Measurements from ENCODE around the gene ZEB2.

Gene ZEB2

DNA sequence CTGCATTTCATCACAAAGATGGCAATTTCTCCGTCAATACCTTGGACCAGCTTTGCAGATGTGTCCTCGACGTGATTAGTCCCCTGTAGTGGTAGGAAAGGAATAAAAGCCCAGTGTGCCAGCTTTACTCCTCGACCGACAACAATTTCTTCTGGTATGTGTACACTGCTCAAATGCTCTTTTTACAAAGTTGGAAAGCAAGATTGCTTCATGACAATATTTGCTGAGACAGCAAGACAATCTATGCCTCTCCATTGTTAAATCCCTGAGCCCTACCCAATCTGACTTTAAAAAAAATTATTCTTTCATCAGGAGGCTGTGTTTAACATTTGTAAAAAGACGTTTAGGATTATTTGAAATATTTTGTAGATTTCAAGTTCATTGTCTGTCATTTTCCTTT is 27.6 kb upstream of the ZEB2 start:
- H3F3A ChIP-seq (ENCODE audit: low read depth): no peaks in the 10 kb centered on the region
- H3K27me3 ChIP-seq (ENCODE audit: insufficient read depth, low read length, poor library complexity, severe bottlenecking): no peaks in the 10 kb centered on the region
- H3K36me3 ChIP-seq (ENCODE audit: insufficient read depth, low read length): no peaks in the 10 kb centered on the region
- H3K79me2 ChIP-seq (ENCODE audit: insufficient read depth, low read length): no peaks in the 10 kb centered on the region
- H3K9me2 ChIP-seq (replicated peaks; ENCODE audit: low read depth, low read length): no peaks in the 10 kb centered on the region
- no peak overlapping the region for H3K9ac ChIP-seq (ENCODE audit: low read depth, low read length, poor library complexity, severe bottlenecking)
- no peaks in the 10 kb centered on the region for H3K9me3 ChIP-seq (ENCODE audit: insufficient read depth, low read depth, low read length)
- no peak overlapping the region for H3K4me3 ChIP-seq (ENCODE audit: low read length, poor library complexity, severe bottlenecking)
- H3K4me2 ChIP-seq (ENCODE audit: low read depth, low read length, poor library complexity, severe bottlenecking): no peak overlapping the region
- H3K4me1 ChIP-seq (ENCODE audit: insufficient read depth, low read length, poor library complexity, severe bottlenecking): peaks cover 22% of the 10 kb centered on the region
- TF ChIP-seq EZH2phosphoT487 (IDR thresholded peaks at IDR 0.05; ENCODE audit: borderline replicate concordance): no peak
- TF ChIP-seq, protein P1, sequence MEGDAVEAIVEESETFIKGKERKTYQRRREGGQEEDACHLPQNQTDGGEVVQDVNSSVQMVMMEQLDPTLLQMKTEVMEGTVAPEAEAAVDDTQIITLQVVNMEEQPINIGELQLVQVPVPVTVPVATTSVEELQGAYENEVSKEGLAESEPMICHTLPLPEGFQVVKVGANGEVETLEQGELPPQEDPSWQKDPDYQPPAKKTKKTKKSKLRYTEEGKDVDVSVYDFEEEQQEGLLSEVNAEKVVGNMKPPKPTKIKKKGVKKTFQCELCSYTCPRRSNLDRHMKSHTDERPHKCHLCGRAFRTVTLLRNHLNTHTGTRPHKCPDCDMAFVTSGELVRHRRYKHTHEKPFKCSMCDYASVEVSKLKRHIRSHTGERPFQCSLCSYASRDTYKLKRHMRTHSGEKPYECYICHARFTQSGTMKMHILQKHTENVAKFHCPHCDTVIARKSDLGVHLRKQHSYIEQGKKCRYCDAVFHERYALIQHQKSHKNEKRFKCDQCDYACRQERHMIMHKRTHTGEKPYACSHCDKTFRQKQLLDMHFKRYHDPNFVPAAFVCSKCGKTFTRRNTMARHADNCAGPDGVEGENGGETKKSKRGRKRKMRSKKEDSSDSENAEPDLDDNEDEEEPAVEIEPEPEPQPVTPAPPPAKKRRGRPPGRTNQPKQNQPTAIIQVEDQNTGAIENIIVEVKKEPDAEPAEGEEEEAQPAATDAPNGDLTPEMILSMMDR (conservative IDR thresholded peaks at IDR 0.05; ENCODE audit: low read length): no peak
- H2AFZ ChIP-seq (ENCODE audit: low read length): peak overlapping the region; percentile 2; the same call in 1 of the 2 replicates
- no peaks in the 10 kb centered on the region for H4K20me1 ChIP-seq (ENCODE audit: insufficient read depth, low read length, poor library complexity, severe bottlenecking)

DNA sequence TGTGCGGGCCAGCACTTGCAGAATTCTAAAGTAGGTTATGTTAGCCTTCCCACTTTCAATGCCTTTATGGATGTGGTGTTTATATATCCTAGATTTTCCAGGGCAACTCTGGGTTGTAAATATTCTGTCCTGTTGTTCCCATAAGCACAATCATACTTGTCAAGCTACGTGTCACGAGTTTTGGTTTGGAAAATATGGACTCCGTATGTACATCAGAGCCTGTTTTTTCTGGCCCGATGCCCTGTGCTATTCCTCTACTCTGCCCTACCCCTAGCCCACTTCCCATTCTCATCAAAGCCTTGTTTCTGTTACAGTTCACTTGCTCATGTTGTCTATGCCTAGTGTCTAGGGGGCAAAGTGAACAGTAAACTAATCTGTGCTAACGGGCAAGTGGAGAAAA is 27.0 kb upstream of the ZEB2 start:
- Histone ChIP-seq H3K79me2 (ENCODE audit: insufficient read depth, low read length) (no peaks in the 10 kb centered on the region), H3K4me3 (ENCODE audit: low read length, poor library complexity, severe bottlenecking) (no peak overlapping the region), H3K9ac (ENCODE audit: low read depth, low read length, poor library complexity, severe bottlenecking) (no peak overlapping the region), H3K4me1 (ENCODE audit: insufficient read depth, low read length, poor library complexity, severe bottlenecking) (peaks cover 22% of the 10 kb centered on the region), H3K4me2 (ENCODE audit: low read depth, low read length, poor library complexity, severe bottlenecking) (no peak overlapping the region), H3F3A (ENCODE audit: low read depth) (no peaks in the 10 kb centered on the region), H2AFZ (ENCODE audit: low read length) (peak overlapping the region; percentile 2; the same call in 1 of the 2 replicates), H3K9me2 (replicated peaks; ENCODE audit: low read depth, low read length) (no peaks in the 10 kb centered on the region), H3K36me3 (ENCODE audit: insufficient read depth, low read length) (no peaks in the 10 kb centered on the region), H3K9me3 (ENCODE audit: insufficient read depth, low read depth, low read length) (no peaks in the 10 kb centered on the region), H4K20me1 (ENCODE audit: insufficient read depth, low read length, poor library complexity, severe bottlenecking) (no peaks in the 10 kb centered on the region), H3K27me3 (ENCODE audit: insufficient read depth, low read length, poor library complexity, severe bottlenecking) (no peaks in the 10 kb centered on the region)
- no peak for TF ChIP-seq EZH2phosphoT487 (IDR thresholded peaks at IDR 0.05; ENCODE audit: borderline replicate concordance)
- TF ChIP-seq, protein P1 (conservative IDR thresholded peaks at IDR 0.05; ENCODE audit: low read length): no peak

- Histone ChIP-seq H2AFZ (ENCODE audit: low read length) (no peak overlapping the region), H3F3A (ENCODE audit: low read depth) (no peaks in the 10 kb centered on the region), H3K4me2 (ENCODE audit: low read depth, low read length, poor library complexity, severe bottlenecking) (no peak overlapping the region), H3K9me2 (replicated peaks; ENCODE audit: low read depth, low read length) (no peaks in the 10 kb centered on the region), H3K4me1 (ENCODE audit: insufficient read depth, low read length, poor library complexity, severe bottlenecking) (peaks cover 22% of the 10 kb centered on the region), H3K79me2 (ENCODE audit: insufficient read depth, low read length) (no peaks in the 10 kb centered on the region), H3K9me3 (ENCODE audit: insufficient read depth, low read depth, low read length) (no peaks in the 10 kb centered on the region), H3K36me3 (ENCODE audit: insufficient read depth, low read length) (no peaks in the 10 kb centered on the region), H4K20me1 (ENCODE audit: insufficient read depth, low read length, poor library complexity, severe bottlenecking) (no peaks in the 10 kb centered on the region), H3K4me3 (ENCODE audit: low read length, poor library complexity, severe bottlenecking) (no peak overlapping the region), H3K27me3 (ENCODE audit: insufficient read depth, low read length, poor library complexity, severe bottlenecking) (no peaks in the 10 kb centered on the region), H3K9ac (ENCODE audit: low read depth, low read length, poor library complexity, severe bottlenecking) (no peak overlapping the region)
- TF ChIP-seq, protein P1 (conservative IDR thresholded peaks at IDR 0.05; ENCODE audit: low read length): no peak
- TF ChIP-seq EZH2phosphoT487 (IDR thresholded peaks at IDR 0.05; ENCODE audit: borderline replicate concordance): no peak
These were observed 25.9 kb upstream of the ZEB2 start for GRCh38 chr2:144545787-144546186.

Data from Loucy (cell line).